Ovary (tissue), 9 donors: Measurements from ENCODE around the gene PRKG1. TPM values are rescaled to one million over a fixed set of nuclear protein-coding genes. Genes with fewer than 3 reads are reported as not detected.

ENCODE experiments used
- DNase-seq, 5 donors: peaks; one replicate each; pipeline ENCODE4 v3.0.0-alpha.2; 2019 to 2020
- H3K27ac ChIP-seq, 2 donors: fragments of 200-600 bp; one replicate each; pipeline versions ENCODE4 v1.5.1 to v1.8.0; 2019 to 2022
- H3K27me3 ChIP-seq: fragments of 200-600 bp; one replicate; pipeline ENCODE4 v1.8.0; 2022
- H3K36me3 ChIP-seq: fragments of 200-600 bp; sonication (generic); one replicate; pipeline ENCODE4 v1.5.1; 2019
- H3K4me1 ChIP-seq: one replicate; pipeline ENCODE4 v1.8.1; 2013; ENCODE audit warnings: mild to moderate bottlenecking, moderate library complexity; ENCODE audit not compliant: insufficient read depth
- H3K4me3 ChIP-seq: fragments of 200-600 bp; sonication (generic); one replicate; pipeline ENCODE4 v1.5.1; 2017
- H3K9me3 ChIP-seq, 2 donors: fragments of 200-600 bp in 1 of 2; sonication (generic) in 1 of 2; one replicate each; pipeline versions ENCODE4 v1.5.1 to v1.8.1; 2013 to 2019; ENCODE audit warnings: mild to moderate bottlenecking in 1 of 2, moderate library complexity in 1 of 2
- EP300 ChIP-seq: sonication (generic); formaldehyde crosslinking; IDR thresholded peaks from one replicate; pipeline ENCODE4 v1.6.1; 2017; ENCODE audit warnings: antibody characterized with exemption
- POLR2A ChIP-seq: fragments of 450-650 bp; IDR thresholded peaks from one replicate; pipeline ENCODE4 v1.6.1; 2017; ENCODE audit warnings: antibody characterized with exemption, mild to moderate bottlenecking, moderate library complexity
- WGBS, 3 donors: extraction: QIAGEN DNeasy Blood & Tissue Kit in 1 of 3; methylation state at CpG; one replicate each; pipeline versions ENCODE4 v1.1.5 to v1.1.7; 2013 to 2017; 5-methylcytosine and 5-hydroxymethylcytosine counted together
- intact Hi-C, 4 donors: fragments of 100-400 bp; cut with DNase I; formaldehyde crosslinking; loops; one replicate each; pipeline versions ENCODE4 v1.11.0 to v1.15.1; 2022 to 2023
- polyA plus RNA-seq, 2 donors: library from polyadenylated mRNA; stranded (reverse); fragments of 200-250 nt in 1 of 2; fragments of 350-450 nt in 1 of 2; fragmentation: Illumina TruSeq in 1 of 2; extraction: RNeasy Lipid Tissue Mini Kit (QIAGEN cat#74804) in 1 of 2; gene quantifications; one replicate each; pipeline ENCODE4 v1.2.3, GENCODE V29; 2013 to 2014
- total RNA-seq, 7 donors: library from RNA; depleted of rRNA in 2 of 7; stranded (reverse); fragments of >200 nt in 2 of 7; fragmentation: NEBNext Ultra II Directional in 3 of 7; extraction: Animal tissue kit (Norgen Biotek cat#: 25700) in 3 of 7; gene quantifications; one replicate each; pipeline versions ENCODE4 v1.1.0 to v1.2.4, GENCODE V29; 2016 to 2023
- TF ChIP-seq, protein P1 (sequence below), 3 donors: fragments of 450-650 bp in 2 of 3; fragments of 200-600 bp in 1 of 3; IDR thresholded peaks; one replicate each; pipeline versions ENCODE4 v1.5.1 to v1.8.0; 2016 to 2022; ENCODE audit warnings: antibody characterized with exemption in 3 of 3, mild to moderate bottlenecking in 1 of 3
- donor health status: DM: no; HTN: no; CAD: no; lungs with moderate emphysema.
- donor health status: DM: no; HTN: no; CAD: no.
- donor health status: Bipolar disorder and iron deficiency.
- donor health status: DM: yes; HTN: yes; CAD: no.
- donor health status: DM: no; HTN: no; CAD: no.
- donor health status: DM: yes; HTN: yes; CAD: no.

Gene PRKG1
- total and polyA plus RNA-seq, 9 donors: 2.8 to 21.1 (median 15.7) TPM

DNA sequence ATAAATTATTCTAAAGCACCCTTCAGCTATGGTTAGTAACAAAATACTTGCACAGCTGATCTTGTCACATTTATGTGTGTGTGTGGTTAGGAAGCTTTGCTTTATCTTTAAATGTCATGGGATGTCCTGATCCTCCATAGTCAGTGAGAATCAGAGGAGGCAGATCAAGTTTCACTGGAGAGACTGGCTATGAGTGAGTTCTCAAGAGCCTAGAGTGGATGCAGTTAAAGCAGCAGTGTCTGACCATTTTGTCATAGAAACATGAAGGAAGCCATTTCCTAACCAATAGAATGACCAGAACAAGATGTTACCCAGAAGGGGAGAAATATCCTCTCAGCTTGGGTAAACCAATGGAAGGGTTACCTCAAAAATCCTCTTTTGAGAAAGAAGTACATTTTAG lies 1032.6 kb downstream of the PRKG1 start:
- Histone ChIP-seq H3K27ac (no peak overlapping the region), H3K4me1 (no peaks in the 10 kb centered on the region), H3K9me3 (no peaks in the 10 kb centered on the region), H3K36me3 (no peaks in the 10 kb centered on the region), H3K4me3 (no peak overlapping the region), H3K27me3 (no peaks in the 10 kb centered on the region)
- no peak for DNase-seq
- no peak for TF ChIP-seq EP300
- TF ChIP-seq, protein P1, sequence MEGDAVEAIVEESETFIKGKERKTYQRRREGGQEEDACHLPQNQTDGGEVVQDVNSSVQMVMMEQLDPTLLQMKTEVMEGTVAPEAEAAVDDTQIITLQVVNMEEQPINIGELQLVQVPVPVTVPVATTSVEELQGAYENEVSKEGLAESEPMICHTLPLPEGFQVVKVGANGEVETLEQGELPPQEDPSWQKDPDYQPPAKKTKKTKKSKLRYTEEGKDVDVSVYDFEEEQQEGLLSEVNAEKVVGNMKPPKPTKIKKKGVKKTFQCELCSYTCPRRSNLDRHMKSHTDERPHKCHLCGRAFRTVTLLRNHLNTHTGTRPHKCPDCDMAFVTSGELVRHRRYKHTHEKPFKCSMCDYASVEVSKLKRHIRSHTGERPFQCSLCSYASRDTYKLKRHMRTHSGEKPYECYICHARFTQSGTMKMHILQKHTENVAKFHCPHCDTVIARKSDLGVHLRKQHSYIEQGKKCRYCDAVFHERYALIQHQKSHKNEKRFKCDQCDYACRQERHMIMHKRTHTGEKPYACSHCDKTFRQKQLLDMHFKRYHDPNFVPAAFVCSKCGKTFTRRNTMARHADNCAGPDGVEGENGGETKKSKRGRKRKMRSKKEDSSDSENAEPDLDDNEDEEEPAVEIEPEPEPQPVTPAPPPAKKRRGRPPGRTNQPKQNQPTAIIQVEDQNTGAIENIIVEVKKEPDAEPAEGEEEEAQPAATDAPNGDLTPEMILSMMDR (IDR thresholded peaks at IDR 0.05): no peak
- TF ChIP-seq POLR2A: no peak
- intact Hi-C loops: no loop called here

DNA sequence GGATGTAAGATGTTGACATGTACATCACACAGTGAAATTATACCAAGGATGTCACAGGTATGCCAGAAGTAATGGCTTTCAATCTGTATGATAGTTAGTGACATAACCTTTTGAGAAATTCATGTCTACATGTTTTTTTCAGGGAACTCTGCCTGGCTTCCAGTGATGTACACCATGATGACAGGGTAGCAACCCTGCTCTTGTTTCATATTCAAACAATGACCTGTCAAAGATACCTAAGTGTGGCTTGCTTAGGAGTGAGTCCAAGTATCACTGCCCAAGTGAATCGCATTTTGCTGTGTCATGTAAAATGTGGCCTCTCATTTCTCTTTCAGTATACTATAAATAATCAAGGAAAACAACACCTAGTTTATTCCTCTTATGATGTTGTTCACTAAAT lies 1033.9 kb downstream of the PRKG1 start:
- no peak for DNase-seq
- no peak for TF ChIP-seq POLR2A
- no peak for TF ChIP-seq EP300
- TF ChIP-seq, protein P1 (IDR thresholded peaks at IDR 0.05): no peak
- 81 to 94% (median 82%) methylated on average over 1 of the region's 1 CpG for WGBS, 3 donors
- intact Hi-C loops: no loop called here
- Histone ChIP-seq H3K27me3 (no peaks in the 10 kb centered on the region), H3K4me3 (no peak overlapping the region), H3K27ac (no peak overlapping the region), H3K9me3 (no peaks in the 10 kb centered on the region), H3K36me3 (no peaks in the 10 kb centered on the region), H3K4me1 (no peaks in the 10 kb centered on the region)

DNA sequence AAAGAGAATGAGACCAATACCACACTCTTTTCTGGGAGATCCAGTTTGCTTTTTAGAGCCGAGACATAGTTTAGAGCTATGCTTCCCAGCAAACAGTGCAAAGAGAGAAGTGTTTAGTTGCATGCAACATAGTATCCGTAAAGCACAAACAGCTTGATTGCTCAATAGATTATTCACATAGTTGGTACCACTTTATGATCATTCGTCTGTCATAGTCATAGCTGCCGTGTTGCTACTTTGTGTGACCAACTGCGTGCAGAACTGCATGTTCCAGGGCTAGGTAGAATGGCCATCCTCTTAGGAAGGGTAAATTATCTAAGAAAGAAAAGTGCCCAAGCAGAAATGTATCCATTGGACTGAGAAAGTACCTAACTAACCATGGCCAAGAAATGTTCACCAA lies 1036.3 kb downstream of the PRKG1 start:
- WGBS, 3 donors: 91 to 94% (median 92%) methylated on average over 5 of the region's 5 CpGs
- H3K36me3 ChIP-seq: no peaks in the 10 kb centered on the region
- TF ChIP-seq POLR2A: no peak
- TF ChIP-seq EP300: no peak
- TF ChIP-seq, protein P1 (IDR thresholded peaks at IDR 0.05): no peak
- H3K4me1 ChIP-seq: no peaks in the 10 kb centered on the region
- no peak overlapping the region for H3K4me3 ChIP-seq
- intact Hi-C loops: no loop called here
- H3K9me3 ChIP-seq: no peaks in the 10 kb centered on the region
- no peaks in the 10 kb centered on the region for H3K27me3 ChIP-seq
- no peak overlapping the region for H3K27ac ChIP-seq
- no peak for DNase-seq

DNA sequence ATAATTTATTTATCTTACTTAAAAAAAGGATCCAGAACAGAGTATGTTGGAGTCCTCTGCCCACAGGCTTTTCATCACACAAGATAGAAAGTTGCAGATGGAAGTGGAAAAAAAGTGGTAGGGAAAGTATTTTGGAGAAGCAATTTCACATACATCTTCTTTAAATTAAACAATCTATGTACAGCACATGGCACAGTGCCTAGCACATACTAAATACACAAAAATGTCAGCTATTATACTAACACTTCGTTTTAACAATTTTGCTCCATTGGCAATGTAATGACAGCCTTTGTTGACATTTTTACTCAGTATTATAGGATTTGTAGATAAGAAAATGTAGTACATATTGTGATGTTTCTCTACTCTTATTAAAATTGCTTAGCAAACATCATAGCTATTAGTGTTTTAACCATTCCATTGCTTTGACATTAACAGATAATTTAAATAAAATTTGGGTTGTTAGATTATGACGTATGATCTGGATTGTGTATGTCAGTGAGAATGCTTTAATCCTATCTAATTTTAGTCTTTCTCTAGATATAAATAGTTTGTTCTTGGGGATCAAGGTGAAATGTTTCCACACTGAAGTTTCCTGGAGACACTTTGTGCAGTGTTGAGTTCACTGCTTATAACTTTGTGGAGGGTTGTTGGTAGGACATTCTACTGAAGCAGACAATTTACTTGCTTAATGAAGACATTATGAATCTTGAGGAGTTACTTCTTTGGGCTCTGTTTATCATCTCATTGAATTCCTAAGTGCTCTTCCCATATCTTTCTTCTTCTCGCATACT lies 1037.0 kb downstream of the PRKG1 start:
- Histone ChIP-seq H3K27me3 (no peaks in the 10 kb centered on the region), H3K27ac (no peak overlapping the region), H3K9me3 (no peaks in the 10 kb centered on the region), H3K4me3 (no peak overlapping the region), H3K4me1 (no peaks in the 10 kb centered on the region), H3K36me3 (no peaks in the 10 kb centered on the region)
- TF ChIP-seq POLR2A (no peak), EP300 (no peak)
- TF ChIP-seq, protein P1 (IDR thresholded peaks at IDR 0.05): no peak
- 50 to 60% (median 55%) methylated on average over 3 of the region's 3 CpGs for WGBS, 3 donors
- no peak for DNase-seq
- intact Hi-C loops: no loop called here
